Measurements from ENCODE around the gene MAVS. TPM values are rescaled to one million over a fixed set of nuclear protein-coding genes. Genes with fewer than 3 reads are reported as not detected.
A peak's percentile ranks its signal among the peaks of the same experiment; 100 is the strongest.

MAVS gene
- total and polyA plus RNA-seq, 9 of the 15 experiments (the other 6 are each of a cell fraction or from before 2014, with no cell fraction given), result 1.6 to 22.0 (median 11.3) TPM

GRCh38 chr20:3820048-3820900 lies 26.4 kb upstream of the MAVS start, which contains the start of gene AP5S1 (continued):
- TF ChIP-seq, protein P1, sequence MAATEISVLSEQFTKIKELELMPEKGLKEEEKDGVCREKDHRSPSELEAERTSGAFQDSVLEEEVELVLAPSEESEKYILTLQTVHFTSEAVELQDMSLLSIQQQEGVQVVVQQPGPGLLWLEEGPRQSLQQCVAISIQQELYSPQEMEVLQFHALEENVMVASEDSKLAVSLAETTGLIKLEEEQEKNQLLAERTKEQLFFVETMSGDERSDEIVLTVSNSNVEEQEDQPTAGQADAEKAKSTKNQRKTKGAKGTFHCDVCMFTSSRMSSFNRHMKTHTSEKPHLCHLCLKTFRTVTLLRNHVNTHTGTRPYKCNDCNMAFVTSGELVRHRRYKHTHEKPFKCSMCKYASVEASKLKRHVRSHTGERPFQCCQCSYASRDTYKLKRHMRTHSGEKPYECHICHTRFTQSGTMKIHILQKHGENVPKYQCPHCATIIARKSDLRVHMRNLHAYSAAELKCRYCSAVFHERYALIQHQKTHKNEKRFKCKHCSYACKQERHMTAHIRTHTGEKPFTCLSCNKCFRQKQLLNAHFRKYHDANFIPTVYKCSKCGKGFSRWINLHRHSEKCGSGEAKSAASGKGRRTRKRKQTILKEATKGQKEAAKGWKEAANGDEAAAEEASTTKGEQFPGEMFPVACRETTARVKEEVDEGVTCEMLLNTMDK (IDR thresholded peaks at IDR 0.05; ENCODE audit: borderline replicate concordance, insufficient read depth, low read depth, low read length, poor library complexity, severe bottlenecking), result peak; percentile 93
- TF ChIP-seq ZNF668 (CRISPR knock-in tag; IDR thresholded peaks at IDR 0.05) (0 out of 2 replicates have a peak, but pooled peaks have one; percentile 31), NFIX (CRISPR knock-in tag; IDR thresholded peaks at IDR 0.05; ENCODE audit: low read depth) (no peak), RFX7 (CRISPR knock-in tag; IDR thresholded peaks at IDR 0.05) (no peak), HNRNPUL1 (IDR thresholded peaks at IDR 0.05; ENCODE audit: low read length) (no peak), SMAD4 (CRISPR knock-in tag; conservative IDR thresholded peaks at IDR 0.05) (peak; percentile 92), HMBOX1 (IDR thresholded peaks at IDR 0.05) (no peak), ZNF232 (CRISPR knock-in tag; IDR thresholded peaks at IDR 0.05) (peak; percentile 85; the same call in 1 of the 2 replicates), CEBPG (CRISPR knock-in tag; IDR thresholded peaks at IDR 0.05) (peak; percentile 45; the same call in 1 of the 2 replicates), CEBPG (tag; conservative IDR thresholded peaks at IDR 0.05 in 1 of 2, IDR thresholded peaks at IDR 0.05 in 1 of 2) (no peak), CAMTA2 (CRISPR knock-in tag; conservative IDR thresholded peaks at IDR 0.05) (no peak), NFATC3 (IDR thresholded peaks at IDR 0.05) (no peak), SMARCA4 (IDR thresholded peaks at IDR 0.05) (no peak; the same call in 1 of the 2 replicates), ZNF146 (CRISPR knock-in tag; IDR thresholded peaks at IDR 0.05; ENCODE audit: unreplicated experiment) (no peak), PBX2 (CRISPR knock-in tag; IDR thresholded peaks at IDR 0.05; ENCODE audit: low read depth) (no peak), PBX2 (tag; conservative IDR thresholded peaks at IDR 0.05; ENCODE audit: low read depth) (no peak), NR4A1 (CRISPR knock-in tag; IDR thresholded peaks at IDR 0.05) (peak; percentile 43; the same call in 1 of the 2 replicates), NR4A1 (tag; IDR thresholded peaks at IDR 0.05) (no peak), PYGO2 (tag; IDR thresholded peaks at IDR 0.05) (no peak), MED1 (CRISPR knock-in tag; IDR thresholded peaks at IDR 0.05; ENCODE audit: borderline replicate concordance) (0 out of 2 replicates have a peak, but pooled peaks have one; percentile 50)
- TF ChIP-seq, protein P2, sequence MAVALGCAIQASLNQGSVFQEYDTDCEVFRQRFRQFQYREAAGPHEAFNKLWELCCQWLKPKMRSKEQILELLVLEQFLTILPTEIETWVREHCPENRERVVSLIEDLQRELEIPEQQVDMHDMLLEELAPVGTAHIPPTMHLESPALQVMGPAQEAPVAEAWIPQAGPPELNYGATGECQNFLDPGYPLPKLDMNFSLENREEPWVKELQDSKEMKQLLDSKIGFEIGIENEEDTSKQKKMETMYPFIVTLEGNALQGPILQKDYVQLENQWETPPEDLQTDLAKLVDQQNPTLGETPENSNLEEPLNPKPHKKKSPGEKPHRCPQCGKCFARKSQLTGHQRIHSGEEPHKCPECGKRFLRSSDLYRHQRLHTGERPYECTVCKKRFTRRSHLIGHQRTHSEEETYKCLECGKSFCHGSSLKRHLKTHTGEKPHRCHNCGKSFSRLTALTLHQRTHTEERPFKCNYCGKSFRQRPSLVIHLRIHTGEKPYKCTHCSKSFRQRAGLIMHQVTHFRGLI (CRISPR knock-in tag; IDR thresholded peaks at IDR 0.05), result no peak
